ENCODE results near the gene NAA38. TPM values are rescaled to one million over a fixed set of nuclear protein-coding genes. Genes with fewer than 3 reads are reported as not detected.

NAA38 gene
- total and polyA plus RNA-seq, 2 donors (not counting 1 experiment from before 2014, with no cell fraction given), result 20.0 to 80.5 TPM

DNA sequence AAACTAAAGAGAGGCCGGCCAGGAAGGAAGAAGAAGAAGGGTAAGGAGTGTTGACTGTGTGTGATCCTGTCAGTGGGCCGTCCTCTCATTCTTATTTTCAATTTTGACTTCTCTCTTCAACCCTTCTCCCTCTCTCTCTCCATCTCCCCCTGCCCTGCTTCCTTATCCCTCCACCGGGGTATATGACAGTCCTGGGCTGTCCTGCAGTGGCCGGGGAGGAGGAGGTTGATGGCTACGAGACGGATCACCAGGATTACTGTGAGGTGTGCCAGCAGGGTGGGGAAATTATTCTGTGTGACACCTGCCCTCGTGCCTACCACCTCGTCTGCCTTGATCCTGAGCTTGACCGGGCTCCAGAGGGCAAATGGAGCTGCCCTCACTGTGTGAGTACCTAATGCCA is 36.9 kb upstream of the NAA38 start:
- Mint-ChIP-seq H3K27ac (no peak overlapping the region), H3K9me3 (ENCODE audit: insufficient read depth) (no peaks in the 10 kb centered on the region), H3K4me3 (no peak overlapping the region), H3K4me1 (no peaks in the 10 kb centered on the region), H3K27me3 (no peaks in the 10 kb centered on the region)
- Histone ChIP-seq H3K79me2 (ENCODE audit: control insufficient read depth, insufficient read depth, low read length) (no peaks in the 10 kb centered on the region), H3K9me3 (ENCODE audit: control extremely low read depth in 1 of 3, control insufficient read depth in 2 of 3, insufficient read depth in 1 of 3, low read length in 2 of 3) (no peaks in the 10 kb centered on the region), H3K36me3 (replicated peaks in 1 of 2; ENCODE audit: control extremely low read depth in 1 of 2, control insufficient read depth in 1 of 2, extremely low read depth in 1 of 2, insufficient read depth in 2 of 2, low read length in 1 of 2) (peaks cover 2 to 54% of the 10 kb centered on the region in 2 experiments), H4K20me1 (ENCODE audit: control insufficient read depth, insufficient read depth, low read length, poor library complexity, severe bottlenecking) (no peaks in the 10 kb centered on the region), H3K27me3 (replicated peaks in 1 of 4; ENCODE audit: control extremely low read depth in 1 of 4, control insufficient read depth in 3 of 4, insufficient read depth in 4 of 4, low read length in 3 of 4) (no peaks in the 10 kb centered on the region), H3K4me3 (ENCODE audit: control extremely low read depth in 1 of 5, extremely low read depth in 1 of 5, insufficient read depth in 1 of 5, low read depth in 2 of 5, low read length in 4 of 5) (no peak overlapping the region), H3K4me2 (replicated peaks; ENCODE audit: low read depth, low read length, poor library complexity, severe bottlenecking) (no peak overlapping the region), H3K4me1 (ENCODE audit: control insufficient read depth in 2 of 2, insufficient read depth in 2 of 2, low read length in 2 of 2) (no peaks in the 10 kb centered on the region), H3K9ac (ENCODE audit: low read length) (no peak overlapping the region), H3K27ac (ENCODE audit: low read length in 2 of 2) (no peak overlapping the region), H2AFZ (ENCODE audit: insufficient read depth, low read depth, low read length, poor library complexity, severe bottlenecking) (no peak overlapping the region)
- TF ChIP-seq, protein P1, sequence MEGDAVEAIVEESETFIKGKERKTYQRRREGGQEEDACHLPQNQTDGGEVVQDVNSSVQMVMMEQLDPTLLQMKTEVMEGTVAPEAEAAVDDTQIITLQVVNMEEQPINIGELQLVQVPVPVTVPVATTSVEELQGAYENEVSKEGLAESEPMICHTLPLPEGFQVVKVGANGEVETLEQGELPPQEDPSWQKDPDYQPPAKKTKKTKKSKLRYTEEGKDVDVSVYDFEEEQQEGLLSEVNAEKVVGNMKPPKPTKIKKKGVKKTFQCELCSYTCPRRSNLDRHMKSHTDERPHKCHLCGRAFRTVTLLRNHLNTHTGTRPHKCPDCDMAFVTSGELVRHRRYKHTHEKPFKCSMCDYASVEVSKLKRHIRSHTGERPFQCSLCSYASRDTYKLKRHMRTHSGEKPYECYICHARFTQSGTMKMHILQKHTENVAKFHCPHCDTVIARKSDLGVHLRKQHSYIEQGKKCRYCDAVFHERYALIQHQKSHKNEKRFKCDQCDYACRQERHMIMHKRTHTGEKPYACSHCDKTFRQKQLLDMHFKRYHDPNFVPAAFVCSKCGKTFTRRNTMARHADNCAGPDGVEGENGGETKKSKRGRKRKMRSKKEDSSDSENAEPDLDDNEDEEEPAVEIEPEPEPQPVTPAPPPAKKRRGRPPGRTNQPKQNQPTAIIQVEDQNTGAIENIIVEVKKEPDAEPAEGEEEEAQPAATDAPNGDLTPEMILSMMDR (IDR thresholded peaks at IDR 0.05), result no peak
- no peak for TF ChIP-seq EZH2 (IDR thresholded peaks at IDR 0.05; ENCODE audit: borderline replicate concordance, insufficient read depth, low read depth, low read length, poor library complexity, severe bottlenecking)
- intact Hi-C loops (cut with micrococcal nuclease), result no loop called here
- no peak for ATAC-seq (ENCODE audit: low read depth)
- WGBS (ENCODE audit: insufficient coverage), result 90% methylated on average over 5 of the region's 9 CpGs
- CTCF ChIA-PET, result no interaction called here
- POLR2A ChIA-PET, result no interaction called here
- DNase-seq, result no peak

DNA sequence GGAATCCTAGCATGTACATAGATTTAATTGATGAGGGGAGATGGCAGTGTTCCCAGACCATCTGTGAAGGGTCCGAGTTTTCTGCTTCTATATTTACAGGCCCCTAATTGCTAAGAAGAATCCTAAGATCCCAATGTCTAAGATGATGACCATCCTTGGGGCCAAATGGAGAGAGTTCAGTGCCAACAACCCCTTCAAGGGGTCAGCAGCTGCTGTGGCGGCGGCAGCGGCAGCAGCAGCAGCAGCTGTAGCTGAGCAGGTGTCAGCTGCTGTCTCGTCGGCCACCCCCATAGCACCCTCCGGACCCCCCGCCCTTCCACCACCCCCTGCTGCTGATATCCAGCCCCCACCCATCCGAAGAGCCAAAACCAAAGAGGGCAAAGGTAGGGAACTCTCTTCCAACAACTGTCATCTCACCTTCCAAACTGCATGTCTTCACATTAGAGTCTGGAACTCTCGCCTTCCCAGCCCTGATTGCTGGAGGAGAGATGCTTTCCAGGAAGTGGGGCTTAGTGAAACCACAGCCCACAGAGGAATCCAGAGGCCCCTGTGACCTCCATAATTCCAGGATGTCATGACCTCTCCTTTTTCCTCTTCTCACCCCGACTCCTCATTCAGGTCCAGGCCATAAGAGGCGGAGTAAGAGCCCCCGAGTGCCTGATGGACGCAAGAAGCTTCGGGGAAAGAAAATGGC is 36.0 kb upstream of the NAA38 start:
- no peaks in the 10 kb centered on the region for H3K4me1 Mint-ChIP-seq
- Histone ChIP-seq H3K4me3 (ENCODE audit: control extremely low read depth in 1 of 5, extremely low read depth in 1 of 5, insufficient read depth in 1 of 5, low read depth in 2 of 5, low read length in 4 of 5) (no peak overlapping the region), H3K27me3 (replicated peaks in 1 of 4; ENCODE audit: control extremely low read depth in 1 of 4, control insufficient read depth in 3 of 4, insufficient read depth in 4 of 4, low read length in 3 of 4) (no peaks in the 10 kb centered on the region), H3K9me3 (ENCODE audit: control extremely low read depth in 1 of 3, control insufficient read depth in 2 of 3, insufficient read depth in 1 of 3, low read length in 2 of 3) (no peaks in the 10 kb centered on the region), H3K27ac (ENCODE audit: low read length in 2 of 2) (no peak overlapping the region), H3K9ac (ENCODE audit: low read length) (no peak overlapping the region), H3K4me2 (replicated peaks; ENCODE audit: low read depth, low read length, poor library complexity, severe bottlenecking) (no peak overlapping the region), H4K20me1 (ENCODE audit: control insufficient read depth, insufficient read depth, low read length, poor library complexity, severe bottlenecking) (no peaks in the 10 kb centered on the region), H3K79me2 (ENCODE audit: control insufficient read depth, insufficient read depth, low read length) (no peaks in the 10 kb centered on the region), H3K36me3 (replicated peaks in 1 of 2; ENCODE audit: control extremely low read depth in 1 of 2, control insufficient read depth in 1 of 2, extremely low read depth in 1 of 2, insufficient read depth in 2 of 2, low read length in 1 of 2) (peaks cover 0 to 47% of the 10 kb centered on the region in 2 experiments), H2AFZ (ENCODE audit: insufficient read depth, low read depth, low read length, poor library complexity, severe bottlenecking) (no peak overlapping the region), H3K4me1 (ENCODE audit: control insufficient read depth in 2 of 2, insufficient read depth in 2 of 2, low read length in 2 of 2) (peaks cover 2 to 4% of the 10 kb centered on the region in 2 donors)
- intact Hi-C loops (cut with micrococcal nuclease), result no loop called here
- ChIA-PET CTCF (no interaction called here), POLR2A (no interaction called here)
- TF ChIP-seq, protein P1 (IDR thresholded peaks at IDR 0.05), result no peak
- TF ChIP-seq EZH2 (IDR thresholded peaks at IDR 0.05; ENCODE audit: borderline replicate concordance, insufficient read depth, low read depth, low read length, poor library complexity, severe bottlenecking), result no peak
- ATAC-seq (ENCODE audit: low read depth), result no peak
- WGBS (ENCODE audit: insufficient coverage), result 88% methylated on average over 7 of the region's 15 CpGs
- H3K27me3 Mint-ChIP-seq, result no peaks in the 10 kb centered on the region
- no peak overlapping the region for H3K27ac Mint-ChIP-seq
- no peaks in the 10 kb centered on the region for H3K9me3 Mint-ChIP-seq (ENCODE audit: insufficient read depth)
- no peak for DNase-seq
- no peak overlapping the region for H3K4me3 Mint-ChIP-seq

Data from B cell (primary cell).